HL-60/S4 treated with retinoic acid at 250 ng/mL for 4 days and 3 days (cell line): ENCODE data around the gene FAM187B.
"Not testable (repeated sequence)": the region's sequence is repeated elsewhere in the genome, so short reads cannot be mapped to it uniquely, and the experiment has no call there.

Experiments used
- in situ Hi-C: fragments of 300-500 bp; cut with MboI; formaldehyde crosslinking; loops from 2 replicates; pipeline ENCODE4 v1.7.0; 2022; ENCODE audit warnings: low sequenced_read_pairs

FAM187B gene

DNA sequence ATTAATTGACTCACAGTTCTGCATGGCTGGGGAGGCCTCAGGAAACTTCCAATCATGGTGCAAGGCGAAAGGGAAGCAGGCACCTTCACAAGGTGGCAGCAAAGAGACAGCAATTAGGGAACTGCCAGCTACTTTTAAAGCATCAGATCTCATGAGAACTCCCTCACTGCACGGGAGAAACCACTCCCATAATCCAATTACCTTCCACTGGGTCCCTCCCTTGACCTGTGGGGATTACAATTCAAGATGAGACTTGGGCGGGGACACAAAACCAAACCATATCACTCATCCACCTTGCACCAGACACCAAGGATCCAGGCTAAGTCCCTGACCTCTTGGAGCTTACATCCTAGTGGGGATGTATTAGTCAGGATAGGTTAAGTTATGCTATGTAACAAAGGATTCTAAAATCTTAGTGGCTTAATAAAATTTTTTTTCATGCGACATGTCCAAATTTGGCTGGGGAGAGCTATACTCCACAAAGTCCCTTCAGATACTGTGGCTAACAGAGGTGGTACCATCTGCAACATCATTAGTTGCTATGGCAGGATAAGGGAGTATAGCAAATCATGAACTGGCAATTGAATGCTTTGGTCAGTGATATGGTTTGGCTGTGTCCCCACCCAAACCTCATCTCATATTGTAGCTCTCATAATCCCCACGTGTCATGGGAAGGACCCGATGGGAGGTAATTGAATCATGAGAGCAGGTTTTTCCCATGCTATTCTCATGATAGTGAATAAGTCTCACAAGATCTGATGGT is 8.3 kb upstream of the FAM187B start:
- in situ Hi-C loops: no loop called here

DNA sequence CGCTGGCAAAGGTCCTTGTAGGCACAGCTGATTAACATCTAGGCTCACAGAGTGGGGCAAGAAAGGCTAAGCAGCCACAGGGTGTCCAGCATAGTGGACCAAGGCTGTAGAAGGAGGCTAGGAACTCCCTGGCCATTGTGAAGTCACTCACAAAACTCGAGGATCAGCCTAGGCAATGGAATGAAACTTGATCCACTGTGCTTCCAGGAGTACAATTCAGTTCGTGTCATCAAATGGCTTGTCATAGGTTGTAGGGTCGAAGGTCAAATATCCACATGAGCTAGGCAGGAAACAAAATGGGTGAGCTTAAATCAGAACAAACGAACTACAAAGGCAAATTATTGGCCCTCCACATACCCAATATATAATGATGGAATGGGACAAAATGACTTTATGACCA is 4.4 kb upstream of the FAM187B start:
- in situ Hi-C loops: no loop called here

GRCh38 chr19:35231956-35232645 is 3.6 kb upstream of the FAM187B start:
- in situ Hi-C loops: no loop called here

DNA sequence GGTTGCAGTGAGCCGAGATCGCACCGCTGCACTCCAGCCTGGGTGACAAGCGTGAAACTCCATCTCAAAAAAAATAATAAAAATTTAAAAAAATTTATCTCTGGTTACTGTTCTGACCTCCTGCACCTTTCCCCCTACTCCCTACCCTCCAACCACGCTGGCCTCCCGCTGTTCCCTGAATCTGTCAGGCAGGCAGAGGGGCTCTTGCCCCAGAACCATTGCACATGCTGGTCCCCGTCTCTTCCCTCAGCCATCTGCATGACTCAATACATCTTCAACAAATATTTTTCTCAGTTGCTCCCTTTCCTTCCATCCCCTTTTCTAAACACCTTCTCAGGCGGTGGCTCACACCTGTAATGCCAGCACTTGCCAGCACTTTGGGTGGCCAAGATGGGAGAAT is 1.1 kb upstream of the FAM187B start:
- in situ Hi-C loops: no loop called here

DNA sequence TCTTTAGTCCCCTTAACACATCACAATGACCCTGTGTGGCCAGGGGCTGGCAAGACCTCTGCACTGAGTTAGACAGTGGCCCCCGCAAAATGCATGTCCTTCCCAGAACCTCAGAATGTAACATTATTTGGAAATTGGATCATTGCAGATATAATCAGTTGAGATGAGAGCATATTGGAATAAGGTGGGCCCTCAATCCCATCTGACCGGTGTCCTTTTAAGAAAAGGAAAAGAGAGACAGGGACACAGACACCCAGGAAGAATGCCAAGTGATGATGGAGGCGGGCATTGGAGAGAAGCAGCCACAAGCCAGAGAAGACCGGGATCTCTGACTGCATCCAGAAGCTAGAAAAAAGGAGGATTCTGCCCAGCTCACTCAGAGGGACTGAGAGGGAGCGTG is 1.8 kb downstream of the FAM187B start:
- in situ Hi-C loops: no loop called here

- in situ Hi-C loops: no loop called here
These were observed 2.6 kb downstream of the FAM187B start for GRCh38 chr19:35225951-35226350.

DNA sequence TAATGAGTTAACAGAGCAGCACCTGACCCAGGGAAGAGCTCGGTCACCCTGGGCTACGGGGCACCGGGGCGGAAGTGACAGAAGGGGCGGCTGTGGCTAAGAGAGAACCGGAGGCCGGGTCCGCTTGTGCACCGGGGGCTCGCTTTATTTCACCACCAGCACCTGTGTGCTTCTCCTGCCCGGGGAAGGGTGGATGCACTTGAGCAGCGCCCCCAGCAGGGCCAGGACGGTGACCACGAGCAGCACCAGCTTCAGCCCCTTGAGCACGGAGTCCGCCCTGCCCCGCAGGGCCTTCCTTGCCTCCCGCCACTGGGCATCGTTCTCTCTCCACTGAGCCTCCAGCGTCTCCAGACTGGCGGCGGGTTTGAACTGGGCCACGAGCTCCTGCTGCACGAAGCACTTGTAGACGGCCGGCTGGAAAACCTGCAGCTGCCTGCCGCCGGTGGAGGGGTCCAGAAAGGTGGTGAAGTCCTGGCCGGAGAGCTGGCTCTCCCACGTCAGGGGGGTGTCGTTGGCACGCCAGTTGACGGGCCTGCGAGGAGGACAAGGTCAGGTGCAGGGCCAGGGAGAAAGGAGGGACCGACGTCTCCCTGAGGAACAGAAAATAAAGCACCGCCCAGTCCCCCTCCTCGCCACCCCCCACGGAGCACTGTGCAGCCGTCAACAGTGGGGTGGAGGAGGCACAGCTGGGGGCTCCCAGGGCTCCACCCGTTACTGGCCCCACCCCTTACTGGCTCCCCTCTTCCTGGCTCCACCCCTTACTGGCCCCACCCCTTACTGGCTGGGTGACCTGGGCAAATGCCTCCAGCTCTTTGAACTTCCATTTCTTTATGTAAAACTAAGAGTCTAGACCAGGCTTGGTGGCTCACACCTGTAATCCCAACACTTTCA is 3.6 kb downstream of the FAM187B start:
- in situ Hi-C loops: no loop called here

DNA sequence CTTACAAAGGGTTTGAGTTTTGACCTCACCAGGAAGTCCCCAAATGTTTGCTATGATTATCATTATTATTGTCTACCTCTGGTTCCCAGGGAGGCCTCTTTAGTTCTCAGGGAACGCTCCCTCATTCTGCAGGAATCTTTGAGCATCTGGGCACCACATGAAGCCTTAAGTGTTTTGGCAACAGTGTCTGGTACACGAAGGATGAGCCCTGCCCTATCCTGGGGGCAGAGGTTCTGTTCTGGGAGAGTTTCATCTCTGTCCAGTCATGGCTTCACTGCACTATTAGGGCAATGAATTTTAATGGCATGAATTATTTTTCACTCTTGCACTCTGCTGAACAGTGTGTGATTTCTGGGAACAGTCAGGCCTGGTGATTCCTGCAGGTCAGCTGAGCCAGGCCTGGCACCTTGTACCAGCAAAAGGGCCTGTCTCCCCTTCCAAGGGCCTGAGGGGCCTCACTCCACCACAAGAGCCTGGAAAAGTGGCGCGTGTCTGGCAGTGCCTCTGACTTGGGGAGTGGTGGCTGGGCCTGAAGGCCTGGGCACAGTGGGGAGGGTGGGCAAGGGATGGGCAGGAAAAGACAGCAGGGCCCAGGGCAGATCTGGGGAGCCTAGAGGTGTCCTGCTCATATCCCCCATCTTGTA is 4.6 kb downstream of the FAM187B start:
- in situ Hi-C loops: no loop called here

GRCh38 chr19:35223084-35223790 is 5.3 kb downstream of the FAM187B start:
- in situ Hi-C loops: no loop called here

DNA sequence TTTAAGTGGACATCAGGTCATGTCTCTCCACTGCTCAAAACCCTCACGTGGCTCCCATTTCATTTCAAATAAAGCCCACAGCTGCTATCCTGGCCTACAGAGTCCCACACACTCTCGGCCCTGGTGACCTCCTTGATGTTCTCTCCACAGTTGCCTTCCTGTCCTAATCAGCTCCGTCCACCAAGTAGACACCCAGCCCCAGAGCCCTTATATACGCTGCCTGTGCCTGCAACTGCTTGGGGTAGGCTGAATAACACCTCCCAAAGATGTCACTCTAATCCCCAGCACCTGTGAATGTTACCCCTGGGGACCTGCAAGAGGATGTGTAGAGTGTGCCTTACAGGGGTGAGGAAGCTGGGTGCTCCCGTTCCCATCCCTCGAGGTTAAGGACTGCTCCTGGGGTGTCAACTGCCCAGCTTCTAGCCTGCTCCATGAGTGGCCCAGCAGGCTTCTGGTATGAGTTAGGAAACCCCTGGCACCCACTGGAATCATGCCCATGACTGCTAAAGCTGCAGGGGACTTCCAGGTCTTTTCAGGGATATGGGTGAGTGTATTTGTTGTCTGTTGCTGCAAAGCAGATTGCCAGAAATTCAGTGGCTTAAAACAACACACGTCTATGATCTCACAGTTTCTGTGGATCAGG is 6.0 kb downstream of the FAM187B start:
- in situ Hi-C loops: no loop called here

GRCh38 chr19:35220973-35221590 is 7.5 kb downstream of the FAM187B start:
- in situ Hi-C loops: not testable (repeated sequence)

DNA sequence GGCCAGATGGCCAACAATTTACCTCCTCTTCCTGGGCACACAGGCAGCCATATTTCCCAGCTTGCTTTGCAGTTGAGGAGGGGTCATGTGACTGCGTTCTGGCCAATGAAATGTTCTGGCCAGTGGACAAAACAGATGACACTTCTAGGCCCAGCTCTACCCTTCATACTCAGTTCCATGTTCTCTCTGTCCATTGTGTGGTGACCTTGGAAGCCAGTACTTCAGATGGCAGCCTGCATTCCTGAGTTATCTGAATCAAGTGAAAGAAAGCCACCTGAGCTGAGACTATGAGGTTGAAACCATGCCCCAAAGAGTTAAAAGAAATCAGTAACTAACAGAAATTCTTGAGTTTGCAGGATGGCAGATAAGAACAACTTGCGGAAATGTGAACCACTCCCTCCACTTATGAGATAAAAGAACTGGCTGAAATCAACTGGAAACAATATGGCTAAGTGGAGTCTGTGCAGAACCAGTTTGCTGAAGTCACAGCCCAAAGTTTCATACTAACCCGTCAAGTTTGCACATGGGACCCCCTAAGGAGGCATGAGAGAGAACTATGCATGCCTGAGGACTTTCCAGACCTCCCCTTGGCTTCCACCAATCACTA is 8.1 kb downstream of the FAM187B start:
- in situ Hi-C loops: no loop called here

- in situ Hi-C loops: no loop called here
These were observed 9.5 kb downstream of the FAM187B start for GRCh38 chr19:35219008-35219407.

- in situ Hi-C loops: no loop called here
These were observed 10.9 kb downstream of the FAM187B start for GRCh38 chr19:35217649-35217990.

DNA sequence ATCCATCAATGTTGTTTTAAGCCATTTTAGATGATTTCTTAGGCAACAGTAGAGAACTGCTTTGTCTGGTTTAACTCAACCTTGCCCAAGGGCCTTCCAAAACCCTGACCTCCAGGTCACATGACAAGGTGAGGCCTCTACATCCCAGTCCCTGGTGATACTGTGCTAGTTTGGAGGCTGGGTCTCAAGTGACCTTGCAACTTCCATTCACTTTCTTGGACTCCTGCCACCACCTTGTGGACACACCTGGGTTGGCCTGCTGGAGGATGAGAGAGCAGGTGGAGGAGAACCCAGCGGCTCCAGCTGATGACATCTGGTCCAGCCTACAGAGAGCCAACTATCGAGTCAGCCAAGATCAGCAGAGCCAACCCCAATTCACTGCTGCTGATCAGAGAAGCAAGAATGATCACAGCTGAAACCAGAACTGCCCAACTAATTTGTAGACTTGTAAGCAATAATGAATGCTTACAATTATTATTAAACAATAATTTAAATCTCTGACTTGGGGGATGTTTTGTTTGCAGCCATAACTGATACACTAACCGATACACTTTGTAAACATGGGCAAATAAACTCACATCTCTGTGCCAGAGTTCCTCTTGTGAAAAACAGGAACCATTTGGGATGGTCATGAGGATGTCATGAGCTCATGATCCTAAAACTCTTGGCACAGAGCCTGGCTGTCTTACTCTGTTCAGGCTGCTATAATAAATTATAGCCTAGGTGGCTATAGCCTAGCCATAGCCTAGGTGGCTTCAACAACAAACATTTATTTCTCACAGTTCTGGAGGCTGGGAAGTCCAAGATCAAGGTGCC is 11.5 kb downstream of the FAM187B start:
- in situ Hi-C loops: no loop called here

GRCh38 chr19:35216016-35216832 is 12.3 kb downstream of the FAM187B start:
- in situ Hi-C loops: no loop called here

DNA sequence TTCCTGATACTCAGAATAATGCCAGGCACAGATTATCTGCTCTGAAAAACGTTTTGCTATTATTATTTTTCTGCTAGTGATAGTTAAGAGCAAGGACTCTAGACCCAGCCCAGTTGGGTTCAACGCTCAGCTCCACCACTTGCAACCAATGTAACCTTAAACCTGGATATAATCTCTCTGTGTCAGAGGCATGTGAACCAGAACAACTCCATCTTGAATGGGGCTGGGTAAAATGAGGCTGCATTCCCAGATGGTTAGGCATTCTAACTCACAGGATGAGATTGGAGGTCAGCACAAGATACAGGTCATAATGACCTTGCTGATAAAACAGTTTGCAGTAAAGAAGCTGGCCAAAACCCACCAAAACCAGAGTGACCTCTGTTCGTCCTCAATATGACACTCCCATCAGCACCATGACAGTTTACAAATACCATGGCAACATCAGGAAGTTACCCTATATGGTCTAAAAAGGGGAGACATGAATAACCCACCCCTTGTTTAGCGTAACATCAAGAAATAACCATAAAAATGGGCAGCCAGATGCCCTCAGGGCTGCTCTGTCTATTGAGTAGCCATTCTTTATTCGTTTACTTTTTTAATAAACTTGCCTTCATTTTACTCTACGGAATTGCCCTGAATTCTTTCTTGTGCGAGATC is 13.6 kb downstream of the FAM187B start:
- in situ Hi-C loops: no loop called here
